NCI-H1092 (cell line): ENCODE measurements around the gene SLC6A3.
A peak's percentile ranks its signal among the peaks of the same experiment; 100 is the strongest.
"Not testable (repeated sequence)": the region's sequence is repeated elsewhere in the genome, so short reads cannot be mapped to it uniquely, and the experiment has no call there.

Experiments
- DNase-seq: peaks from one replicate; lab custom pipeline; 2025; lab: John Stamatoyannopoulos, UW

Gene SLC6A3

GRCh38 chr5:1440098-1440493 lies 5.1 kb downstream of the SLC6A3 start:
- no peak for DNase-seq

GRCh38 chr5:1439388-1440097 lies 5.7 kb downstream of the SLC6A3 start:
- DNase-seq, result no peak

- no peak for DNase-seq
Measured at GRCh38 chr5:1438871-1439270, 6.4 kb downstream of the SLC6A3 start.

GRCh38 chr5:1437876-1438559 lies 7.2 kb downstream of the SLC6A3 start:
- no peak for DNase-seq

- DNase-seq, result peak; percentile 44
Measured at GRCh38 chr5:1437226-1437829, 7.9 kb downstream of the SLC6A3 start.

GRCh38 chr5:1436681-1437080 lies 8.6 kb downstream of the SLC6A3 start:
- no peak for DNase-seq

GRCh38 chr5:1436036-1436435 lies 9.2 kb downstream of the SLC6A3 start:
- no peak for DNase-seq

- DNase-seq, result no peak
Measured at GRCh38 chr5:1435369-1435768, 9.9 kb downstream of the SLC6A3 start.

- no peak for DNase-seq
Measured at GRCh38 chr5:1432296-1432695, 12.9 kb downstream of the SLC6A3 start.

- no peak for DNase-seq
Measured at GRCh38 chr5:1431896-1432295, 13.3 kb downstream of the SLC6A3 start.

GRCh38 chr5:1431021-1431811 lies 14.0 kb downstream of the SLC6A3 start:
- DNase-seq, result no peak

GRCh38 chr5:1430121-1430795 lies 15.0 kb downstream of the SLC6A3 start:
- no peak for DNase-seq

GRCh38 chr5:1429496-1429895 lies 15.7 kb downstream of the SLC6A3 start:
- no peak for DNase-seq

- no peak for DNase-seq
Measured at GRCh38 chr5:1429066-1429465, 16.2 kb downstream of the SLC6A3 start.

GRCh38 chr5:1428107-1428506 lies 17.1 kb downstream of the SLC6A3 start:
- DNase-seq, result no peak

GRCh38 chr5:1424716-1425115 lies 20.5 kb downstream of the SLC6A3 start:
- DNase-seq, result no peak

GRCh38 chr5:1423901-1424603 lies 21.2 kb downstream of the SLC6A3 start:
- no peak for DNase-seq

- not testable (repeated sequence) for DNase-seq
Measured at GRCh38 chr5:1422522-1422921, 22.7 kb downstream of the SLC6A3 start.

GRCh38 chr5:1421521-1422341 lies 23.5 kb downstream of the SLC6A3 start:
- DNase-seq, result no peak
